Memory B cell (primary cell): Measurements from ENCODE around the gene CCNQ.

Experiments
- ATAC-seq: fragments of 150-1000 bp; cut with Tn5 transposase; 2 replicates; pipeline ENCODE4 v1.10.0; 2021; ENCODE audit warnings: low read depth, mild to moderate bottlenecking, moderate library complexity
- DNase-seq, 2 donors: peaks; one replicate each; pipeline ENCODE4 v3.0.0; 2022; ENCODE audit warnings: low spot score in 2 of 2
- H3K27ac Mint-ChIP-seq: one replicate; pipeline ENCODE4 v1.8.0; 2022; ENCODE audit warnings: mild to moderate bottlenecking, moderate library complexity, mixed read lengths
- H3K27me3 Mint-ChIP-seq: one replicate; pipeline ENCODE4 v1.8.0; 2022; ENCODE audit warnings: mixed read lengths
- H3K36me3 Mint-ChIP-seq: one replicate; pipeline ENCODE4 v1.8.0; 2022; ENCODE audit warnings: mild to moderate bottlenecking, mixed read lengths
- H3K4me1 Mint-ChIP-seq: one replicate; pipeline ENCODE4 v1.8.0; 2022; ENCODE audit warnings: mixed read lengths
- H3K4me3 Mint-ChIP-seq: one replicate; pipeline ENCODE4 v1.8.0; 2022; ENCODE audit warnings: mild to moderate bottlenecking, moderate library complexity, mixed read lengths
- H3K9me3 Mint-ChIP-seq: one replicate; pipeline ENCODE4 v1.8.0; 2022; ENCODE audit warnings: mixed read lengths

CCNQ gene

DNA sequence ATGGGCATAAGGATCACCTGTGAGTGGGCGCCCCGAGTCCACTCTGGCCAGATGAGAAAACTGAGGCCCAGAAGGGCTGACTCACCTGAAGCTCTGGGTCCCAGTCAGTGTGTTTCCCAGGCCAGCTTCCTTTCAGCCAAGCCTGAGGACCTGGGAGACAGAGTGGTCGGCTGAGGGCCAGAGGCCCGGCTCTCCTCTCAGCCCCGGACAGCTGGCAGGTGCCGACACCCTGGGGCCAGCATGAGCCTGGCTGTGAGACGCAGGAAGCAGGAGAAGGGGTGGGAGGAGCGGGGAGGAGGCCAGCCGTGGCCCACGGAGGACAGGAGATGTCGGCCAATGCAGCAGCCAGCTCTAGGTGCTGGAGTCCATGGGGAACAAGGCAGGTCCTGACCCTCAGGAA, 52.6 kb downstream of the CCNQ start:
- no peaks in the 10 kb centered on the region for H3K4me1 Mint-ChIP-seq
- peaks cover 18% of the 10 kb centered on the region for H3K27me3 Mint-ChIP-seq
- no peaks in the 10 kb centered on the region for H3K36me3 Mint-ChIP-seq
- ATAC-seq (no peak), DNase-seq (no peak)
- no peak overlapping the region for H3K4me3 Mint-ChIP-seq
- H3K9me3 Mint-ChIP-seq, result no peaks in the 10 kb centered on the region
- H3K27ac Mint-ChIP-seq, result no peak overlapping the region

DNA sequence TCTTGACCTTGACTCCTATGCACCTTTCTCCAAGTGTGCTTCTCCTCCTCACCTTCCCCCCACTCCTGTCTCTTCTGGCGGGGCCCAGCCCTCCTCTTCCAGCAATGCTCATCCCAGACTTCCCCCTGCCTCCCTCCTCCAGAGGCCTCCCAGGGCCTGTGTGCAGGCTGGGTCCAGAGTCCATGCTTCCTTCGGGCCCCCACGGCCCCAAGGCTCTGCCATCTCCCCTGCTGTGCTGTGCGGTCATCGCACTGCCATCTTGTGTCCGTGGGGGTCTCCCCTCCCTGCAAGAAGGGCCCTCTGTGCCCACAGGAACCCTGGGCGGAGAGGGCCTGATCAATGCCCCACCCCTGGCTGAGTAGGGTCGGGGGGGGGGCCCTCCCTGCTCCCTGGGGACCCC, 54.2 kb downstream of the CCNQ start:
- peaks cover 24% of the 10 kb centered on the region for H3K27me3 Mint-ChIP-seq
- ATAC-seq (no peak), DNase-seq (no peak)
- H3K4me1 Mint-ChIP-seq, result no peaks in the 10 kb centered on the region
- no peaks in the 10 kb centered on the region for H3K36me3 Mint-ChIP-seq
- no peak overlapping the region for H3K27ac Mint-ChIP-seq
- H3K4me3 Mint-ChIP-seq, result no peak overlapping the region
- H3K9me3 Mint-ChIP-seq, result no peaks in the 10 kb centered on the region

DNA sequence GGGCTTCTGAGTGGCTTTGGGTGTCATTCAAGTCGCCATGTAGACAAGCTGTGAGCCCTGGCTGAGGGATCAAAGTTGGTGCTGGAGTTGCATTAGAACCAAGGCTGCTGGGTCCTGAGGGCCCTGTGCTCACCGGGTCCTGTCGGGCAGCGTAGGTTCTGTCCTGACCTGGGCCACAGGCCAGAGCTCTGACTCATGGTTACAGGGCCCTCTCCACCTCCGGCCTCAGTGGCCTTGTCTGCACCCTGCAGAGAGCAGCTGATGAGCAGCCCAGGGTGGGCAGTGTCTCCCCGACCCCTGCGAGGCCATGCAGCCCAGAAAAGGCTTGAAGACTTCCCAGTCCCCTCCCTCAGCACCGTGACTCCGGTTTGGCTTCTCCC, 59.0 kb downstream of the CCNQ start:
- H3K27me3 Mint-ChIP-seq, result peaks cover 13% of the 10 kb centered on the region
- H3K27ac Mint-ChIP-seq, result no peak overlapping the region
- no peaks in the 10 kb centered on the region for H3K9me3 Mint-ChIP-seq

DNA sequence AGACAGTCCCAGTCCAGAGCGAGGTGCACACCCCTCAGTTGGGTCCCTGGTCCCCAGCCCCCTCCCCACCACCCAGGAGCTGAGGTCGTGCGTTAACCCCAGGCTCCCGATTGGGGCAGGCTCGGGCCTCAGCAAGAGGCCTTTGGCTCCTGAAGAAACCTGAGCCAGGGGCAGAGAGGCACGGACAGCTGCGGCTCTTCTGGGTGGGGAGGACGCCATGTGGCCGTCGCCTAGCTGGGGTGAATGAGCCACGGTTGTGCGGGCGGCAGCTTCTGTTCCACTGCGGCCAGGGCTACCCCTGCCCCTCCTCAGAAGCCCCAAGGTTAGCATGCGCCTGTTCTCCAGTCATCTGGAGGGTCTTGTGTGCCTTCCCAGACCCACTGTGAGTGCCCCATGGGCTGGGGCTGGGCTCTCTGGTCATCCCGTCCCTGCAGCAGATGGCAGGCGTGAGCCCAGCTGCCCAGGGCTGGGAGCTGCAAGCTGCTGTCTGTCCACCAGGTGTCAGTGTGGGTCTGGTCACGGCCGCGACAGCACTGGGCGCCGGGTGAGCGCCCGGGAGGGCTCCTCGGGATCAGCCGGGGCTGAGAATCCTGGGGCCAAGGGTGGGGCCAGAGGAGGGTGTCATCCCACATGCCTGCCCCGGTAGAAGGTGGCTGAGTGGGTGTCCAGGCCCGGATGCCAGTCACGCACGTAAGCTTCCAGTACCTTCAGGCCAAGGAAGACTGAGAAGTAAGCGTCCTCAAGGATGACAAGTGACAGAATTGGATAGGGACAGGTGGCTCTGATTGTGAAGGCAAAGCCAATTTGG, 59.6 kb downstream of the CCNQ start:
- peak; percentile 47 to 70 for DNase-seq
- Mint-ChIP-seq H3K4me1 (no peaks in the 10 kb centered on the region), H3K9me3 (no peaks in the 10 kb centered on the region), H3K27me3 (peaks cover 10% of the 10 kb centered on the region), H3K4me3 (no peak overlapping the region), H3K36me3 (no peaks in the 10 kb centered on the region), H3K27ac (no peak overlapping the region)
- peak; percentile 87 for ATAC-seq

More for the DNA sequence above, 59.0 kb downstream of the CCNQ start:
- DNase-seq (no peak), ATAC-seq (no peak)
- no peak overlapping the region for H3K4me3 Mint-ChIP-seq
- H3K36me3 Mint-ChIP-seq, result no peaks in the 10 kb centered on the region
- no peaks in the 10 kb centered on the region for H3K4me1 Mint-ChIP-seq

DNA sequence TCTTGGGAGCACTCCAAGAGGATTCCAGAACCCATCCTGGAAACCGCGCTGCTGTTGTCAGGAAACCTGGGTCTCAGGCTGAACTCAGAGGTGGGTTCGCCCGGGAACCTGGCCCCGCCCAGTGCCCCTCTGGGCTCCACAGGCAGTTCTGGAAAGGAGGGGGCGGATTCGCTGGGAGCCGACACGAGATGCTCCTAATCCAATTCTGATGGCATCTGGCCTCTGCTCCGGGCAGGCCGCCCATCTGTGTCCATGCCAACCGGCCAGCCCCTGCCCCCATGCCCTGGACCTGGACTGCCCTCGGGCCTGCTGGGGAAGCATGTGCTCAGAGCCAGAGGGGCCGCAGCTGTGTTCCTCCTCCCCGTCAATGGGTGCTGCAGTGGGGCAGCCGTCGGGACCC, 60.5 kb downstream of the CCNQ start:
- DNase-seq (no peak), ATAC-seq (no peak)
- Mint-ChIP-seq H3K27me3 (peaks cover 10% of the 10 kb centered on the region), H3K9me3 (no peaks in the 10 kb centered on the region), H3K4me3 (no peak overlapping the region), H3K4me1 (no peaks in the 10 kb centered on the region), H3K27ac (no peak overlapping the region), H3K36me3 (no peaks in the 10 kb centered on the region)
